Esophagus muscularis mucosa (tissue), 4 donors: ENCODE data around the gene PEAR1.

Experiments
- EP300 ChIP-seq: sonication (generic); formaldehyde crosslinking; IDR thresholded peaks from one replicate; pipeline ENCODE4 v1.6.1; 2017; ENCODE audit warnings: antibody characterized with exemption
- POLR2AphosphoS5 ChIP-seq, 2 donors: sonication (generic); formaldehyde crosslinking; IDR thresholded peaks; one replicate each; pipeline ENCODE4 v1.6.1; 2017; ENCODE audit warnings: antibody characterized with exemption in 2 of 2
- TF ChIP-seq, protein P1 (sequence below), 3 experiments: fragments of 200-600 bp in 2 of 3; fragments of 450-650 bp in 1 of 3; sonication (generic) in 2 of 3; IDR thresholded peaks; one replicate each; pipeline ENCODE4 v1.5.1; 2017 to 2019; ENCODE audit warnings: antibody characterized with exemption in 3 of 3, mild to moderate bottlenecking in 2 of 3, moderate library complexity in 1 of 3

DNA sequence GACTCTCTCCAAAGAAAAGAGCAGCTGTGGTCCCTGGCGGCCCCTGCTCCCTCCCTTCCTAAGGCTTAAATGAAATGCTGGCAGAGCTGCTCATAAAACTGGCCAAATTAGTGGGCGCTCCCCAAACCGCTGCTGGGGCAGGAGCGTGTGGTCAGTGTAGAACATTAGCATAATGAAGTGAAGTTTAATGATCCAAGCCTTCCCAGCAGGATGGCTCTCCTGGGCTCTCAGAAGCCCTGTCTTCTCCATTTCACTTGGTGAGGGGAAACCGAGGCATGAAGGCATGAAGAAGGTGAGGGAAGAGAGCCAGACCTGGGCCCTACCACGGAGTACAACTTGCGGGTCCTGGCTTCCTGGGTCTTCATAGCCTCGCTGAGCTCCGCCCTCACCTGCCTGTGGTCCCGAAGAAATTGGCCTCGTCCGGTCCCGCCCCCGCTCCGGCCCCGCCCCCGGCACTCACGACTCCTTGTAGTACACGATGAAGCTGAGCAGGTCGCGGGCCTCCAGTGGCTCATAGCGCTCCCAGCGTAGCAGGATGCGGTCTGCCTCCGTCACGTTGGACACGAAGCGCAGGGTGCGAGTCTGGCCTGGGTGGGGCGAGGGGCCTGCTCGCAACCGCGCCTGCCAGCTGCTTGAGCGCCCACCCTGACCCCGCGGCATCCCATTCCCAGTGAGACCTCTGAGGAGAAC is 44.9 kb upstream of the PEAR1 start:
- TF ChIP-seq, protein P1, sequence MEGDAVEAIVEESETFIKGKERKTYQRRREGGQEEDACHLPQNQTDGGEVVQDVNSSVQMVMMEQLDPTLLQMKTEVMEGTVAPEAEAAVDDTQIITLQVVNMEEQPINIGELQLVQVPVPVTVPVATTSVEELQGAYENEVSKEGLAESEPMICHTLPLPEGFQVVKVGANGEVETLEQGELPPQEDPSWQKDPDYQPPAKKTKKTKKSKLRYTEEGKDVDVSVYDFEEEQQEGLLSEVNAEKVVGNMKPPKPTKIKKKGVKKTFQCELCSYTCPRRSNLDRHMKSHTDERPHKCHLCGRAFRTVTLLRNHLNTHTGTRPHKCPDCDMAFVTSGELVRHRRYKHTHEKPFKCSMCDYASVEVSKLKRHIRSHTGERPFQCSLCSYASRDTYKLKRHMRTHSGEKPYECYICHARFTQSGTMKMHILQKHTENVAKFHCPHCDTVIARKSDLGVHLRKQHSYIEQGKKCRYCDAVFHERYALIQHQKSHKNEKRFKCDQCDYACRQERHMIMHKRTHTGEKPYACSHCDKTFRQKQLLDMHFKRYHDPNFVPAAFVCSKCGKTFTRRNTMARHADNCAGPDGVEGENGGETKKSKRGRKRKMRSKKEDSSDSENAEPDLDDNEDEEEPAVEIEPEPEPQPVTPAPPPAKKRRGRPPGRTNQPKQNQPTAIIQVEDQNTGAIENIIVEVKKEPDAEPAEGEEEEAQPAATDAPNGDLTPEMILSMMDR (IDR thresholded peaks at IDR 0.05): no peak
- TF ChIP-seq EP300 (no peak), POLR2AphosphoS5 (IDR thresholded peaks at IDR 0.05) (no peak)
